Body of pancreas (tissue), 4 donors: Measurements from ENCODE around the gene CDCA4.

Experiments
- CTCF ChIP-seq, 7 experiments: fragments of 450-650 bp in 4 of 7; fragments of 200-600 bp in 3 of 7; sonication (generic) in 3 of 7; IDR thresholded peaks; one replicate each; pipeline ENCODE4 v1.5.1; 2016 to 2019; ENCODE audit warnings: antibody characterized with exemption in 7 of 7
- POLR2A ChIP-seq, 3 donors: fragments of 450-650 bp; IDR thresholded peaks; one replicate each; pipeline ENCODE4 v1.6.1; 2016; ENCODE audit warnings: antibody characterized with exemption in 3 of 3, mild to moderate bottlenecking in 2 of 3

- TF ChIP-seq CTCF (IDR thresholded peaks at IDR 0.05) (no peak), POLR2A (IDR thresholded peaks at IDR 0.05) (no peak)
Measured at GRCh38 chr14:104970231-104971068, 50.4 kb downstream of the CDCA4 start.
